PC-9 (cell line): ENCODE results near the gene CWC27. TPM values are rescaled to one million over a fixed set of nuclear protein-coding genes. Genes with fewer than 3 reads are reported as not detected.

Source experiments
- BruUV-seq: library from RNA; stranded (reverse); fragments of 400-500 nt; replicated peaks from 2 replicates; lab custom pipeline; 2021; lab: Mats Ljungman, UMichigan
- CTCF ChIA-PET: fragments of 300-600 bp; sonication (Branson Sonifier 250); formaldehyde crosslinking; loops from one replicate; lab custom pipeline; 2022; ENCODE audit warnings: antibody characterized with exemption; lab: Charles Lee
- POLR2A ChIA-PET: fragments of 300-600 bp; sonication (Branson Sonifier 250); formaldehyde crosslinking; loops from one replicate; lab custom pipeline; 2022; ENCODE audit warnings: antibody characterized with exemption; ENCODE audit not compliant: unreplicated experiment; lab: Charles Lee
- DNase-seq, 2 experiments: peaks; one replicate each; pipeline versions ENCODE4 v3.0.0 to v3.0.0-alpha.2; 2015 to 2022; ENCODE audit warnings: mixed read lengths in 1 of 2
- H2AFZ ChIP-seq: fragments of 200-600 bp; sonication (generic); 2 replicates; pipeline ENCODE4 v1.8.1; 2017; ENCODE audit warnings: antibody characterized with exemption
- H3F3A ChIP-seq: fragments of 200-600 bp; sonication (generic); 2 replicates; pipeline ENCODE4 v1.8.1; 2017; ENCODE audit warnings: antibody characterized with exemption, mild to moderate bottlenecking, low read depth; ENCODE audit not compliant: insufficient read depth
- H3K27ac ChIP-seq: fragments of 200-600 bp; sonication (generic); 2 replicates; pipeline ENCODE4 v1.6.1; 2016; ENCODE audit warnings: mixed run types
- H3K27me3 ChIP-seq: fragments of 200-600 bp; sonication (generic); 2 replicates; pipeline ENCODE4 v1.6.1; 2016; ENCODE audit warnings: low read depth, mixed run types; ENCODE audit not compliant: insufficient read depth
- H3K36me3 ChIP-seq: fragments of 200-600 bp; sonication (generic); 2 replicates; pipeline ENCODE4 v1.6.1; 2016; ENCODE audit warnings: low read depth, mixed run types
- H3K4me1 ChIP-seq: fragments of 200-600 bp; sonication (generic); replicated peaks from 2 replicates; pipeline ENCODE4 v1.6.1; 2016; ENCODE audit warnings: mixed run types; ENCODE audit not compliant: insufficient read depth
- H3K4me2 ChIP-seq: fragments of 200-600 bp; sonication (generic); 2 replicates; pipeline ENCODE4 v1.6.1; 2017; ENCODE audit warnings: mixed run types
- H3K4me3 ChIP-seq: fragments of 200-600 bp; sonication (generic); 2 replicates; pipeline ENCODE4 v1.6.1; 2016; ENCODE audit warnings: mixed run types
- H3K79me2 ChIP-seq: fragments of 200-600 bp; sonication (generic); 2 replicates; pipeline ENCODE4 v1.6.1; 2017; ENCODE audit warnings: low read depth, mixed run types
- H3K9me2 ChIP-seq: fragments of 200-600 bp; sonication (generic); 2 replicates; pipeline ENCODE4 v1.8.1; 2017; ENCODE audit warnings: mild to moderate bottlenecking; ENCODE audit not compliant: insufficient read depth
- H3K9me3 ChIP-seq: fragments of 200-600 bp; sonication (generic); 2 replicates; pipeline ENCODE4 v1.8.1; 2016; ENCODE audit warnings: low read depth; ENCODE audit not compliant: insufficient read depth
- H4K20me1 ChIP-seq: fragments of 200-600 bp; sonication (generic); 2 replicates; pipeline ENCODE4 v1.8.1; 2017; ENCODE audit not compliant: insufficient read depth
- EZH2 ChIP-seq: fragments of 200-600 bp; sonication (generic); IDR thresholded peaks from 2 replicates; pipeline ENCODE4 v1.8.0; 2017; ENCODE audit warnings: antibody characterized with exemption, low read depth
- intact Hi-C: fragments of 100-400 bp; cut with micrococcal nuclease; formaldehyde crosslinking; loops from one replicate; pipeline ENCODE4 v1.10.0; 2022; ENCODE audit not compliant: unreplicated experiment
- total RNA-seq: library from RNA; stranded (reverse); gene quantifications from 2 replicates; pipeline ENCODE4 v1.2.3, GENCODE V29; 2021
- TF ChIP-seq, protein P1 (sequence below): fragments of 200-600 bp; sonication (generic); conservative IDR thresholded peaks from 2 replicates; pipeline ENCODE4 v1.6.1; 2017; ENCODE audit warnings: mixed run types, antibody characterized with exemption, mild to moderate bottlenecking, moderate library complexity

The CWC27 gene
- total RNA-seq, 1 experiment from 2014 or later = 24.1 TPM

DNA sequence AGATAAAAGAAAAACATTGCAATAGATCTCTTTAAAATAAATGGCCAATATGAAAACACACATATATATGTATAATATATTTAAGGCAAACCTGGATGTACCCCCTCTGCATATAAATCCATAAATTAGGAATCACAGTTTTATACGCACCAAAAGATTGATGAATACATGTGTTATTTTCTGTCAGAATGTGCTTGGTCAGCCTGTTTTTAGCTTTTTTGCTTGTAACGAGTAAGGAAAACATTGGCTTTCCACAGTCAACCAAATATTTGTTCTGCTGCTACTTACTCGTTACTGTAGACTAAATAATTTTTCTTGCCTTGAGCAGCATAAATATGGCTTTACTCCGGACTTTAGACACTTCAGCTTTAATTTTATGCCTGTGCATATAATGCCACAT is 173.7 kb downstream of the CWC27 start:
- Histone ChIP-seq H3K4me3 (no peak overlapping the region), H4K20me1 (no peaks in the 10 kb centered on the region), H3K9me3 (no peaks in the 10 kb centered on the region), H3K27me3 (no peaks in the 10 kb centered on the region), H3K36me3 (no peaks in the 10 kb centered on the region), H3K9me2 (no peaks in the 10 kb centered on the region; the same call in 1 of the 2 replicates), H3K79me2 (no peaks in the 10 kb centered on the region), H3K4me2 (no peak overlapping the region), H3K4me1 (no peaks in the 10 kb centered on the region), H3F3A (no peaks in the 10 kb centered on the region), H2AFZ (no peak overlapping the region), H3K27ac (no peak overlapping the region)
- CTCF ChIA-PET = no interaction called here
- TF ChIP-seq, protein P1, sequence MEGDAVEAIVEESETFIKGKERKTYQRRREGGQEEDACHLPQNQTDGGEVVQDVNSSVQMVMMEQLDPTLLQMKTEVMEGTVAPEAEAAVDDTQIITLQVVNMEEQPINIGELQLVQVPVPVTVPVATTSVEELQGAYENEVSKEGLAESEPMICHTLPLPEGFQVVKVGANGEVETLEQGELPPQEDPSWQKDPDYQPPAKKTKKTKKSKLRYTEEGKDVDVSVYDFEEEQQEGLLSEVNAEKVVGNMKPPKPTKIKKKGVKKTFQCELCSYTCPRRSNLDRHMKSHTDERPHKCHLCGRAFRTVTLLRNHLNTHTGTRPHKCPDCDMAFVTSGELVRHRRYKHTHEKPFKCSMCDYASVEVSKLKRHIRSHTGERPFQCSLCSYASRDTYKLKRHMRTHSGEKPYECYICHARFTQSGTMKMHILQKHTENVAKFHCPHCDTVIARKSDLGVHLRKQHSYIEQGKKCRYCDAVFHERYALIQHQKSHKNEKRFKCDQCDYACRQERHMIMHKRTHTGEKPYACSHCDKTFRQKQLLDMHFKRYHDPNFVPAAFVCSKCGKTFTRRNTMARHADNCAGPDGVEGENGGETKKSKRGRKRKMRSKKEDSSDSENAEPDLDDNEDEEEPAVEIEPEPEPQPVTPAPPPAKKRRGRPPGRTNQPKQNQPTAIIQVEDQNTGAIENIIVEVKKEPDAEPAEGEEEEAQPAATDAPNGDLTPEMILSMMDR = no peak
- TF ChIP-seq EZH2 = no peak
- intact Hi-C loops = loop anchor here (5.0 kb wide), 1 partner anchor 130 kb away; no protein-coding TSS in a partner anchor
- DNase-seq = no peak
- POLR2A ChIA-PET = no interaction called here
- no TSS peak for BruUV-seq

DNA sequence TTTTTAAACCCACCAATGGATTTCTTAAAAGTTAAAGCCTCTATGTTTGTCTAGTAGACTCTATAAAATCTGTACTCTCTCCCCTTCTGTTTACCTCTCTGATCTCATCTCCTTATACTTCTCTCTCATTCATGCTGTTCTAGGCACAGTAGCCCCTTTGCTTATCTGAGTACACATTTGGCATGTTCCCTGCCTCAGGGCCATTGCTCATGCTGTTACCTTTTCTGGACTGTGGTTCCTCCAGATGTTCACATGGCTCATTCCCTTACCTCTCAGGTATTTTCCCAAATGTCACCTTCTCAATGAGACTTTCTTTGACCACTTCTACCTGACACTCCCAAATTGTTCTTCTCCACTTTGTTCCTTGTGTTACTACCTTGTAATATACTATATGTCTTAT is 176.1 kb downstream of the CWC27 start:
- TF ChIP-seq, protein P1 = no peak
- no peak for TF ChIP-seq EZH2
- Histone ChIP-seq H3K9me3 (no peaks in the 10 kb centered on the region), H3K36me3 (no peaks in the 10 kb centered on the region), H3K4me1 (no peaks in the 10 kb centered on the region), H3K27ac (no peak overlapping the region), H4K20me1 (no peaks in the 10 kb centered on the region), H3K9me2 (no peaks in the 10 kb centered on the region; the same call in 1 of the 2 replicates), H2AFZ (no peak overlapping the region), H3K79me2 (no peaks in the 10 kb centered on the region), H3K27me3 (no peaks in the 10 kb centered on the region), H3K4me3 (no peak overlapping the region), H3F3A (no peaks in the 10 kb centered on the region), H3K4me2 (no peak overlapping the region)
- BruUV-seq = no TSS peak
- no peak for DNase-seq
- intact Hi-C loops = loop anchor here (5.0 kb wide), 1 partner anchor 133 kb away; no protein-coding TSS in a partner anchor
- ChIA-PET POLR2A (no interaction called here), CTCF (no interaction called here)

DNA sequence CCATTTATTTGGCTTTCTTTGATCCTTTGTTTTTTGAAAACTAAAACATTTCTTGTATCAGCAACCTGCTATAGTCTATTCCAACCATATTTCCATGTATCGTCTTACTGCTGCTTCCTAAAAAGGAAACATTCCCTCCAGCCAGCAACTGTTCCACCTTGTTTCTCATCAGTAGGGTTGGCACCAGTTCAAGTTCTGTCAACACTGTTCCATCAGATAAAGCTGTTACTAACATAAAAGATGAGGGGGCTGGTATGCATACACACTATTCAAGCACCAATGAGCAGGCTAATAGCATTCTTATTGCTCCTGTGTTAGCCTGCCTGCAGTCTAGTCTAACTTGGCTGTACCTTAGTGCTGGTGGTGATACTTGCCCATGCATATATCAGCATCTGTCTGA is 178.3 kb downstream of the CWC27 start:
- intact Hi-C loops = no loop called here
- Histone ChIP-seq H2AFZ (no peak overlapping the region), H3K4me3 (no peak overlapping the region), H3K9me3 (no peaks in the 10 kb centered on the region), H3K27ac (no peak overlapping the region), H3K36me3 (no peaks in the 10 kb centered on the region), H3K27me3 (no peaks in the 10 kb centered on the region), H3K9me2 (no peaks in the 10 kb centered on the region), H3K79me2 (no peaks in the 10 kb centered on the region), H4K20me1 (no peaks in the 10 kb centered on the region), H3K4me1 (no peaks in the 10 kb centered on the region), H3F3A (no peaks in the 10 kb centered on the region), H3K4me2 (no peak overlapping the region)
- ChIA-PET POLR2A (no interaction called here), CTCF (no interaction called here)
- DNase-seq = no peak
- TF ChIP-seq EZH2 = no peak
- TF ChIP-seq, protein P1 = no peak
- no TSS peak for BruUV-seq
